HG03103 (cell line): ENCODE measurements around the gene FOXM1.

Experiments used
- ATAC-seq: cut with Tn5 transposase; IDR thresholded peaks from one replicate; pipeline ENCODE4 v1.9.1; 2021; ENCODE audit warnings: low read depth; ENCODE audit not compliant: unreplicated experiment

The FOXM1 gene

DNA sequence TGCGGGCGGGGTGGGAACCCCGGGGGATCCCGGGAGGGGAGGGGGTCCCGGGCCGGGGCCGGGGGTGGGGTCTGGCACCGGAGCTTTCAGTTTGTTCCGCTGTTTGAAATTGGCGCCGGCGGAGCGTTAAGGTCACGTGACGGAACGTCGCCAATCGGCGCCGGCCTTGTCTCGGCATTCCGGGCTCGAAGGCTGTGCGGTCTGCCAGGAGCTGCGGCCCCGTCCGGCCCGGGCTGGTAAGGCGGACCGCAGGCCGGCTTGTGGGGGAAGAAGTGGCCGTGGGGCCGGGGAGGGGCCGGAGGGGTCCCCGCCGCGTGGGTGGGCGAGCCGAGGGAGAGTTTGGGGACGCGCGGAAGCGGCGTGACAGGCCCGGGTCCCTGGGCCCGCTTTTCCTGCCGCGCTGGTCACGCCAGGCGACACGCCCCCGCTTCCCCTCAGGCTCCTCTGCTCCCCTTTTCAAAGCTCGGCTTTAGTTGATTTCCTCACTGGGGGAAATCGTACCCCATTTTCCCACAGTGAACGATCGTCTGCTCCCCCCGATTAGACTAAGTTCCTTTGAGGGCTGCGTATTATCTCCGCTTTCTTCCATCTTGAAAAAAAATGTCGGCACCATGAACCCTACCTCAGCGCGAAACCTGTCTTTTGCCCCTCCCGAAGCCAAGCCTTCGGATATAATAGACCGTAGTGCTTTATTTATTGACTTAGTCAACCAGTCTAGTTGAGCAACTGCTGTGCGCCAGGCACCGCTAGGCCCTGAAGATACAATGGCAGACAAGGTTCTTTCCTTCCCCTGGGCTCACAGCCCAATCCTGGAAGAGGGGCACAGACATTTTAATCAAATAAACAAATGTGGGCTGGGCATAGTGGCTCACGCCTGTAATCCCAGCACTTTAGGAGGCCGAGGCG is at the start of gene FOXM1, which contains the start of gene RHNO1:
FOXM1 (minus strand) TSS at position 128 of the 906 bp plus-strand sequence. CDS start 2,696 bp downstream, outside the sequence.
RHNO1 (plus strand) TSS at position 177 of the 906 bp plus-strand sequence. CDS start 8,144 bp downstream, outside the sequence.
- ATAC-seq = peak; percentile 65

DNA sequence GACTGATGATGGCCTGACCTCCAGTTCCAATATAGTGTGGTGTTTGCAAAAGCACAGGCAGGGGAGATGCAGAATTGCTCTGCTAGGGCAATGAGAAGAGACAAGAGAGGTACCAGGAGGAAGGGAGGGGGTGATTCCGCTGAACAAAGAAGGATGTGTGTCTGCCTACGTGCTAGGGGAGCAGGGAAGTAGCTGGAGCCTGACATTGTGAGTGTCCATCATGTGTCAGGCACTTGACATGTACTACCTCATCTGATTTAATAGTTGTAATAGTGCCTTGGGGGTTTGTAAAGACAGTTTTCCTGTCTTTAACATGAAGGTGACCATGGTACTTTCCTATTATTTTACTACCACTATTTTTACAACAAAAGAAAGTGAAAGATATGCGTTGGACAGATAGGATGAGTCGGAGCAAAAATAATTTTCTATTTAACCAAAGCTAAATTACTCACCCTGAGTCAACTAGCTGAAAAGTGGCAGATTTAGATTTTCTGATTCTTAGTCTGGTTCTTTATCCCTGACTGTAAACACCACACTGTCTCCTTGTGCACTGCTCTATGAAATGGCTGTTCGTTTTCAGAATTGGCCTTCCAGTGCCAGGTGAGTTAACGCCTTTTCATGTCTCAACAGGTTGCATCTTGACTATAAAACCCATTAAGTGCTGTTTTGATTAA is 48.5 kb upstream of the FOXM1 start:
- ATAC-seq = no peak

- ATAC-seq = no peak
Measured at GRCh38 chr12:2924019-2924418, 47.0 kb upstream of the FOXM1 start.

- no peak for ATAC-seq
Measured at GRCh38 chr12:2923057-2923456, 46.1 kb upstream of the FOXM1 start.

DNA sequence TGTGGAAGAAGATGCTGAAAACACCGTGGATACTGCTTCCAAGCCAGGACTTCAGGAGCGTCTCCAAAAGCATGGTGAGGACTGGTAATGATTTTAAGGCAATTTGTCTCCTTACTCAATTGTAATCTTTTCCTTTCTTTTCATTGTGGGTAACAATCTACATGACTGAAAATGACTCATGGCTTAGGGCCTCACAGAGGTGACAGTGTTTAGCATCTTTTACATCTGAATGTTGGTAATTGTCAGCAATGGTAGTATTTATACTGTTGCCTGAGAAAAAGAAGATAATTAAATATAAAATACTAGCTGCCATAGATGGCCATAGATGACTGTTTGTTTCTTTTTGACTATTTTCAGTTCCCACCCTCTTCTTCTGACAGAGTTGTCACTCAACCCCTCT is 45.4 kb upstream of the FOXM1 start:
- no peak for ATAC-seq

GRCh38 chr12:2919249-2919648 is 42.3 kb upstream of the FOXM1 start:
- no peak for ATAC-seq

- ATAC-seq = no peak
Measured at GRCh38 chr12:2912216-2912575, 35.2 kb upstream of the FOXM1 start.

DNA sequence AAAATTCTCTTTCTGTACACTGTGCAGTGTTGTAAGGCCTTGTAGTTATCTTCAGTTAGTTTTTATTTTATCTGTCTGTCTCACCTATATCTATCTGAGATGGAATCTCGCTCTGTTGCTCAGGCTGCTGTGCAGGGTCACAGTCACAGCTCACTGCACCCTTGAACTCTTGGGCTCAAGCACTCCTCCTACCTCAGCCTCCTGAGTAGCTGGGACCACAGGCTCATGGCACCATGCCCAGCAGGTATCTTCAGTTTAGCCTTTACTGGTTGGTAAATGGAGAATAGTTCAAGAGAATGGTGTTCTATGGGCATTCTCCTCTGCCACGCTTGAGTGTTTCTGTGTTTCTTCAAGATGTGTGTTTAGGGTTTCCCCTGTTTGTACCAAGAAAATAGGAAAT is 27.3 kb upstream of the FOXM1 start:
- ATAC-seq = no peak

- ATAC-seq = no peak
Measured at GRCh38 chr12:2902272-2902880, 25.4 kb upstream of the FOXM1 start.

- no peak for ATAC-seq
Measured at GRCh38 chr12:2900642-2901041, 23.7 kb upstream of the FOXM1 start.

DNA sequence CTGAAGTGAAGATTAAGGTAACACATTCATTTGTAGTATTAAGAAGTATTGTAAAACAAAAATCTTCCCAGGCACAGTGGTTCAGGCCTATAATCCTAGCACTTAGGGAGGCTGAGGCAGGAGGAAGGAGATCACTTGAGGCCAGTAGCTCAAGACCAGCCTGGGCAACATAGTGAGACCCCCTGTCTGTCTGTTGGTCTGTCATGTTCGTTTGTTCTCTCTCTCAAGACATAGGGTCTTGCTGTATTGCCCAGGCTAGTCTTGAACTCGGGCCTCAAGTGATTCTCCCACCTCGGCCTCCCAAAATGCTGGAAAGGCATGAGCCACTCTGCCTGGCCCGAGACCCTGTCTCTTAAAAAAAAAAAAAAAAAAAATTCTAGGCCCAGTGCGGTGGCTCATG is 20.4 kb upstream of the FOXM1 start:
- ATAC-seq = no peak

- no peak for ATAC-seq
Measured at GRCh38 chr12:2895511-2895910, 18.5 kb upstream of the FOXM1 start.

- ATAC-seq = no peak
Measured at GRCh38 chr12:2895051-2895451, 18.1 kb upstream of the FOXM1 start.

DNA sequence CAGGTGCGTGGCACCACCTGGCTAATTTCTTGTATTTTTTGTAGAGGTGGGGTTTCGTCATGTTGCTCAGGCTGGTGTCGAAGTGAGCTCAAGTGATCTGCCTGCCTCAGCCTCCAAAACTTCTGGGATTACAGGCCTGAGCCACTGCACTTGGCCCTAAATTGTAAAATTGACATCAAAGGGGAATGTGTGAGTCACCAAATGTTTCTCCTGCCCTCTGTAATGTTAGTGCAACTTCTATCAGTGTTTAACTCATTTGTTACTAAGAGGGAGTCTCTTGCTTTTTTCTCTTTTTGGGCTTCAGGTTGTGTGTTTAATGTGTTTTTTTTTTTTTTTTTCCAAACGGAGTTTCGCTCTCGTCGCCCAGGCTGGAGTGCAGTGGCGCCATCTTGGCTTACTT is 16.0 kb upstream of the FOXM1 start:
- no peak for ATAC-seq

DNA sequence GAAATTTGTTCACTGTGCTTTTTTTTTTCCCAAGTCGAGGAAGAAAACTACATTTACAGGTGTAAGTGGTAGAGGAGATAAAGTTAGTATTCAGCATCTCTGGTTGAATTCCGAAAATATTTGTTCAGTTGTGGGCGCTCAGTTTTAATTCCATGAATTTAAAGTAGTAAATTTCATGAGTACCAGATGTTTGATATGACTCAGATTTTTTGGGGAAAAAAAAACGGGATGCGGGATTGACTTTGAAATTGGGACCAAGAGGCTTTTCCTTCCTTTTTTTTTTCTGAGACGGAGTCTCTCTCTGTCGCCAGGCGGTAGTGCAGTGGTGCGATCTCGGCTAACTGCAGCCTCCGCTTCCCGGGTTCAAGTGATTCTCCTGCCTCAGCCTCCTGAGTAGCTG is 15.3 kb upstream of the FOXM1 start:
- no peak for ATAC-seq

GRCh38 chr12:2891240-2892053 is 14.5 kb upstream of the FOXM1 start:
- ATAC-seq = peak; percentile 6

- ATAC-seq = peak; percentile 96
Measured at GRCh38 chr12:2890388-2891239, 13.6 kb upstream of the FOXM1 start, which contains the start of gene TULP3. TULP3 (plus strand) TSS chr12:2890891; CDS start chr12:2890948, 57 bp downstream.

DNA sequence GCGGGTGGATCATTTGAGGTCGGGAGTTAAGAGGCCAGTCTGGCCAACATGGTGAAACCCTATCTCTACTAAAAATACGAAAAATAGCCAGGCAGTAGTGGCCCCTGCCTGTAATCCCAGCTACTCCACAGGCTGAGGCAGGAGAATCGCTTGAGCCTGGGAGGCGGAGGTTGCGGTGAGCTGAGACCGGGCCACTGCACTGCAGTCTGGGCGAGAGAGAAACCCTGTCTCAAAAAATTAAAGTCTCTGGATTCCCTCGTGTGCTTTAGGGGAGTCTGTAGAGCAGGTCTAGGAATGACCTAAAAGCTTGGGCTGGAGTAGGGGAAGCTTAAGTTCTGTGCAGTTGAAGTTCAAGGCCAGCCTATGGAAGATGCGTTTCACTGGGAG is 13.0 kb upstream of the FOXM1 start:
- ATAC-seq = no peak

- ATAC-seq = no peak
Measured at GRCh38 chr12:2886768-2887450, 9.9 kb upstream of the FOXM1 start.
